Measurements from ENCODE around the gene GAPDH. TPM values are rescaled to one million over a fixed set of nuclear protein-coding genes. Genes with fewer than 3 reads are reported as not detected.
"Not testable (repeated sequence)": the region's sequence is repeated elsewhere in the genome, so short reads cannot be mapped to it uniquely, and the experiment has no call there.

The GAPDH gene
- total RNA-seq, 1 experiment from 2014 or later, result 8,270 TPM

GRCh38 chr12:6582959-6583358 lies 48.6 kb downstream of the GAPDH start:
- peaks cover 56% of the 10 kb centered on the region for H3K36me3 ChIP-seq (replicated peaks; ENCODE audit: control insufficient read depth, insufficient read depth, low read length)
- H3K27me3 ChIP-seq (ENCODE audit: control insufficient read depth, insufficient read depth, low read length), result no peaks in the 10 kb centered on the region
- H3K4me3 ChIP-seq (ENCODE audit: insufficient read depth, low read depth, low read length), result no peak overlapping the region
- no peak for DNase-seq

DNA sequence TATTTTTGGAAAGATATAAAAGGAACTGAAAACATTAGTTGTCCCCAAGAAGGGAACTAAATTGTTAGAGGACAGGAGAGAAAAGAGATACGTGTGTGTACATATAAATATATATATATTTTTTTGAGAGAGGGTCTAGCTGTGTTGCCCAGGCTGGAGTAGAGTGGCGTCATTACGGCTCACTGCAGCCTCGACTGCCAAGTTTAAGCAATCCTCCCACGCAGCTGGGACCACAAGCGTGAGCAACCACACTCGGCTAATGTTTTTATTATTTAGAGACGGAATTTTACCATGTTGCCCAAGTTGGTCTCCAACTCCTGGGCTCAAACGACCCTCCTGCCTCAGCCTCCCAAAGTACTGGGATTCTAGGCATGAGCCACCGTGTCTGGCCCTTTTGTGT lies 50.0 kb downstream of the GAPDH start:
- Histone ChIP-seq H3K4me3 (ENCODE audit: insufficient read depth, low read depth, low read length) (no peak overlapping the region), H3K36me3 (replicated peaks; ENCODE audit: control insufficient read depth, insufficient read depth, low read length) (peaks cover 55% of the 10 kb centered on the region), H3K27me3 (ENCODE audit: control insufficient read depth, insufficient read depth, low read length) (no peaks in the 10 kb centered on the region)
- DNase-seq, result no peak

DNA sequence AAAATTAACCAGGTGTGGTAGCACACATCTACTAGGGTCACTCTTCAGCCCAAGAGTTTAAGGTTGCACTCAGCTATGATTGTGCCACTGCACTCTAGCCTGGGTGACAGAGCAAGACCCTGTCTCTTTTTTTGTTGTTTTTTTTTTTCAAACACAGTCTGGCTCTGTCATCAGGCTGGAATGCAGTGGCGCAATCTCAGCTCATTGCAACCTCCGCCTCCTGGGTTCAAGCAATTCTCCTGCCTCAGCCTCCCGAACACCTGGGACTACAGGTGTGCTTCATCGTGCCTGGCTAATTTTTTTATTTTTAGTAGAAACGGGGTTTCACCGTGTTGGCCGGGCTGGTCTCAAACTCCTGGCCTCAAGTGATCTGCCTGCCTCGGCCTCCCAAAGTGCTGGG lies 52.3 kb downstream of the GAPDH start:
- not testable (repeated sequence) for H3K4me3 ChIP-seq (ENCODE audit: insufficient read depth, low read depth, low read length); H3K27me3 ChIP-seq (ENCODE audit: control insufficient read depth, insufficient read depth, low read length); DNase-seq
- H3K36me3 ChIP-seq (replicated peaks; ENCODE audit: control insufficient read depth, insufficient read depth, low read length), result peaks cover 55% of the 10 kb centered on the region

Other genes with a start within 250 kb of the GAPDH start
- 36.5 and 43.6 TPM in 2 replicates for gene PLEKHG6, start 223.8 kb upstream of the GAPDH start, total RNA-seq (2014; rRNA removed; shearing (Covaris generic))
- gene TNFRSF1A, start 192.4 kb upstream of the GAPDH start, total RNA-seq (2014; rRNA removed; shearing (Covaris generic)), result 83.5 and 84.6 TPM in 2 replicates
- gene SCNN1A, start 159.0 kb upstream of the GAPDH start, total RNA-seq (2014; rRNA removed; shearing (Covaris generic)), result 28.5 and 41.7 TPM in 2 replicates
- 2.5 and 3.6 TPM in 2 replicates for gene LTBR, start 150.4 kb upstream of the GAPDH start, total RNA-seq (2014; rRNA removed; shearing (Covaris generic))
- not detected in 2 replicates for gene CD27, start 89.6 kb upstream of the GAPDH start, total RNA-seq (2014; rRNA removed; shearing (Covaris generic))
- 0.62 and 1.0 TPM in 2 replicates for gene TAPBPL, start 82.5 kb upstream of the GAPDH start, total RNA-seq (2014; rRNA removed; shearing (Covaris generic))
- 23.9 and 26.8 TPM in 2 replicates for gene VAMP1, start 63.8 kb upstream of the GAPDH start, total RNA-seq (2014; rRNA removed; shearing (Covaris generic))
- 137 and 145 TPM in 2 replicates for gene MRPL51, start 41.3 kb upstream of the GAPDH start, total RNA-seq (2014; rRNA removed; shearing (Covaris generic))
- 104 and 113 TPM in 2 replicates for gene NCAPD2, start 40.4 kb upstream of the GAPDH start, total RNA-seq (2014; rRNA removed; shearing (Covaris generic))
- gene IFFO1, start 21.5 kb downstream of the GAPDH start, total RNA-seq (2014; rRNA removed; shearing (Covaris generic)), result 15.1 and 18.2 TPM in 2 replicates
- 64.2 and 68.8 TPM in 2 replicates for gene NOP2, start 33.8 kb downstream of the GAPDH start, total RNA-seq (2014; rRNA removed; shearing (Covaris generic))
- 236 and 245 TPM in 2 replicates for gene CHD4, start 72.9 kb downstream of the GAPDH start, total RNA-seq (2014; rRNA removed; shearing (Covaris generic))
- 0.04 TPM in 1 of 2 replicates, not detected in the other for gene LPAR5, start 101.4 kb downstream of the GAPDH start, total RNA-seq (2014; rRNA removed; shearing (Covaris generic))
- gene ACRBP, start 112.9 kb downstream of the GAPDH start, total RNA-seq (2014; rRNA removed; shearing (Covaris generic)), result 0.80 and 3.6 TPM in 2 replicates
- 26.9 and 31.2 TPM in 2 replicates for gene ING4, start 128.6 kb downstream of the GAPDH start, total RNA-seq (2014; rRNA removed; shearing (Covaris generic))
- gene ZNF384, start 154.9 kb downstream of the GAPDH start, total RNA-seq (2014; rRNA removed; shearing (Covaris generic)), result 34.4 and 40.3 TPM in 2 replicates
- gene PIANP, start 166.3 kb downstream of the GAPDH start, total RNA-seq (2014; rRNA removed; shearing (Covaris generic)), result 0.42 and 1.4 TPM in 2 replicates
- 72.1 and 77.6 TPM in 2 replicates for gene COPS7A, start 189.5 kb downstream of the GAPDH start, total RNA-seq (2014; rRNA removed; shearing (Covaris generic))
- gene MLF2, start 218.6 kb downstream of the GAPDH start, total RNA-seq (2014; rRNA removed; shearing (Covaris generic)), result 293 and 322 TPM in 2 replicates
- gene PTMS, start 231.8 kb downstream of the GAPDH start, total RNA-seq (2014; rRNA removed; shearing (Covaris generic)), result 237 and 270 TPM in 2 replicates
- gene LAG3, start 238.0 kb downstream of the GAPDH start, total RNA-seq (2014; rRNA removed; shearing (Covaris generic)), result 0.35 and 2.0 TPM in 2 replicates